ENCODE results near the gene CDRT4. TPM values are rescaled to one million over a fixed set of nuclear protein-coding genes. Genes with fewer than 3 reads are reported as not detected.

CDRT4 gene
- total and polyA plus RNA-seq, 2 donors (not counting 3 experiments of a cell fraction or from before 2014, with no cell fraction given), result 11.5 to 13.6 TPM

DNA sequence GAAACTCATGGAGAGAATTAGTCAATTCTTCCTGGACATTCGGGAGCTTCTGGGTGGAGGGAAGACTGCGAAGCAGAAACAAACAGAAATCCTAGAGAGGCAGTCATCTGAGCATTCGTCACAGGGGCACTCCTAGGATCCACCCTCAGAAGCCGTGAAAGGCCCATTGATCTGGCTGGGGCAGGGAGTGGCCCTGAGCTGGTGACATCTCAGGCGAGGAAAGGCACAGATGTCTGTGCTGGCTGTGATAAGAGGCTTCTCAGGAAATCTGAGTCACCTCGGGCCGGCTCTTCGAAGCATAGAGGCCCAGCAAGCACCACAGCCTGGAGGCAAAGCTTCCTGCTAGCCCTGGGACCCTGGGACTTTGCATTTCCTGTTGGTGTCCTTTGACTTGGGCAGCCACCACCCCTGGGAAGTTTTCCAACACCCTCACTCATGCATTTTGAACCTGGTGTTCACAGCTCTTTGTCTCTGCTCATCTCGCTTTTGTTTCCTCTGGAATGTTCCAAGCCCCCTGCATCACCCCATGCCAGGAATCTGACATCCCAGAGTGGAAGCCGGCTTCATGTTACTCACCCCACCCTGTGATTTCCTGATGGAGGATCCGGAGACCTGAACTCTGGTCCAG lies 23.3 kb upstream of the CDRT4 start:
- Histone ChIP-seq H3K9me1 (replicated peaks; ENCODE audit: control insufficient read depth, extremely low read depth, insufficient read depth, low read length) (no peaks in the 10 kb centered on the region), H4K20me1 (replicated peaks; ENCODE audit: control insufficient read depth, extremely low read depth, insufficient read depth, low read length) (no peaks in the 10 kb centered on the region), H3K36me3 (ENCODE audit: control insufficient read depth in 2 of 2, extremely low read depth in 1 of 2, insufficient read depth in 2 of 2, low read length in 2 of 2) (peaks cover 0 to 2% of the 10 kb centered on the region in 2 experiments), H3K27ac (ENCODE audit: insufficient read depth, low read depth, low read length) (peak overlapping the region; percentile 91), H3K27me3 (ENCODE audit: control insufficient read depth in 2 of 2, insufficient read depth in 2 of 2, low read length in 2 of 2) (no peaks in the 10 kb centered on the region), H3K9me3 (replicated peaks; ENCODE audit: control insufficient read depth, insufficient read depth, low read length) (no peaks in the 10 kb centered on the region), H3K4me1 (ENCODE audit: control insufficient read depth, extremely low read depth, insufficient read depth, low read length) (peaks cover 23% of the 10 kb centered on the region), H3K9ac (replicated peaks; ENCODE audit: extremely low read depth, insufficient read depth, low read length) (peak overlapping the region; percentile 42), H2AFZ (ENCODE audit: low read depth, low read length) (peak overlapping the region; percentile 16), H3K79me2 (ENCODE audit: control insufficient read depth, insufficient read depth, low read length) (no peaks in the 10 kb centered on the region), H3K4me2 (ENCODE audit: insufficient read depth, low read length) (peak overlapping the region; percentile 44), H3K4me3 (replicated peaks in 1 of 3; ENCODE audit: insufficient read depth in 1 of 3, low read depth in 1 of 3, low read length in 3 of 3) (no peak overlapping the region)
- BruUV-seq (replicated peaks), result no TSS peak
- peak; percentile 99 for FAIRE-seq
- ChIA-PET CTCF (interaction anchor here (0.6 to 5.6 kb wide), 11 partner anchors 11 to 233 kb away, joined by 3 to 42 read pairs (median 3); no protein-coding TSS in a partner anchor), POLR2A (interaction anchor here (0.6 kb wide), 1 partner anchor 227 kb away, joined by 3 read pairs; no protein-coding TSS in a partner anchor)
- TF ChIP-seq POLR2AphosphoS5 (IDR thresholded peaks at IDR 0.05; ENCODE audit: insufficient read depth, low read depth, low read length) (peak; percentile 91), GATA2 (IDR thresholded peaks at IDR 0.05; ENCODE audit: insufficient read depth, insufficient read length, low read depth, low read length) (peak; percentile 96), MYC (IDR thresholded peaks at IDR 0.05; ENCODE audit: low read depth, low read length) (no peak), FOS (IDR thresholded peaks at IDR 0.05; ENCODE audit: borderline replicate concordance, insufficient read depth, low read length) (peak; percentile 90), EZH2 (IDR thresholded peaks at IDR 0.05; ENCODE audit: borderline replicate concordance, low read depth, low read length, severe bottlenecking) (no peak), JUN (IDR thresholded peaks at IDR 0.05; ENCODE audit: borderline replicate concordance, insufficient read depth, insufficient read length, low read depth) (peak; percentile 85), POLR2A (IDR thresholded peaks at IDR 0.05; ENCODE audit: low read depth, low read length) (peak; percentile 55)
- TF ChIP-seq, protein P1, sequence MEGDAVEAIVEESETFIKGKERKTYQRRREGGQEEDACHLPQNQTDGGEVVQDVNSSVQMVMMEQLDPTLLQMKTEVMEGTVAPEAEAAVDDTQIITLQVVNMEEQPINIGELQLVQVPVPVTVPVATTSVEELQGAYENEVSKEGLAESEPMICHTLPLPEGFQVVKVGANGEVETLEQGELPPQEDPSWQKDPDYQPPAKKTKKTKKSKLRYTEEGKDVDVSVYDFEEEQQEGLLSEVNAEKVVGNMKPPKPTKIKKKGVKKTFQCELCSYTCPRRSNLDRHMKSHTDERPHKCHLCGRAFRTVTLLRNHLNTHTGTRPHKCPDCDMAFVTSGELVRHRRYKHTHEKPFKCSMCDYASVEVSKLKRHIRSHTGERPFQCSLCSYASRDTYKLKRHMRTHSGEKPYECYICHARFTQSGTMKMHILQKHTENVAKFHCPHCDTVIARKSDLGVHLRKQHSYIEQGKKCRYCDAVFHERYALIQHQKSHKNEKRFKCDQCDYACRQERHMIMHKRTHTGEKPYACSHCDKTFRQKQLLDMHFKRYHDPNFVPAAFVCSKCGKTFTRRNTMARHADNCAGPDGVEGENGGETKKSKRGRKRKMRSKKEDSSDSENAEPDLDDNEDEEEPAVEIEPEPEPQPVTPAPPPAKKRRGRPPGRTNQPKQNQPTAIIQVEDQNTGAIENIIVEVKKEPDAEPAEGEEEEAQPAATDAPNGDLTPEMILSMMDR (IDR thresholded peaks at IDR 0.05; ENCODE audit: extremely low read depth in 1 of 2, insufficient read depth in 1 of 2, low read depth in 1 of 2, low read length in 2 of 2), result no peak
- TF ChIP-seq, protein P2, sequence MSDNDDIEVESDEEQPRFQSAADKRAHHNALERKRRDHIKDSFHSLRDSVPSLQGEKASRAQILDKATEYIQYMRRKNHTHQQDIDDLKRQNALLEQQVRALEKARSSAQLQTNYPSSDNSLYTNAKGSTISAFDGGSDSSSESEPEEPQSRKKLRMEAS (IDR thresholded peaks at IDR 0.05; ENCODE audit: insufficient read depth, insufficient read length), result no peak
- dilution Hi-C loops (cut with MboI; ENCODE audit: extremely low pct_ligation_motif_present, low sequenced_read_pairs) (no loop called here), intact Hi-C loops (cut with micrococcal nuclease) (loop anchor here (1.0 to 5.0 kb wide), 7 partner anchors 11 to 93 kb away; no protein-coding TSS in a partner anchor)
- peak; percentile 93 for DNase-seq (ENCODE audit: low read depth, low spot score)

Measured in endothelial cell of umbilical vein (primary cell).